ENCODE data around the gene ITGAD.
"Not testable (repeated sequence)": the region's sequence is repeated elsewhere in the genome, so short reads cannot be mapped to it uniquely, and the experiment has no call there.

Gene ITGAD

GRCh38 chr16:31403590-31404352, 10.6 kb downstream of the ITGAD start:
- no peak for DNase-seq

- DNase-seq, result no peak
Measured at GRCh38 chr16:31404353-31405064, 11.4 kb downstream of the ITGAD start.

GRCh38 chr16:31407406-31407805, 14.3 kb downstream of the ITGAD start:
- DNase-seq, result no peak

GRCh38 chr16:31409433-31409832, 16.3 kb downstream of the ITGAD start:
- no peak for DNase-seq

GRCh38 chr16:31410082-31410481, 16.9 kb downstream of the ITGAD start:
- no peak for DNase-seq

- no peak for DNase-seq
Measured at GRCh38 chr16:31411024-31411844, 18.1 kb downstream of the ITGAD start.

- DNase-seq, result no peak
Measured at GRCh38 chr16:31412750-31413149, 19.6 kb downstream of the ITGAD start.

GRCh38 chr16:31413381-31413780, 20.2 kb downstream of the ITGAD start:
- DNase-seq, result no peak

- no peak for DNase-seq
Measured at GRCh38 chr16:31413943-31414342, 20.8 kb downstream of the ITGAD start.

GRCh38 chr16:31414706-31415105, 21.6 kb downstream of the ITGAD start:
- DNase-seq, result no peak

- no peak for DNase-seq
Measured at GRCh38 chr16:31416371-31416770, 23.2 kb downstream of the ITGAD start.

GRCh38 chr16:31417036-31417435, 23.9 kb downstream of the ITGAD start:
- DNase-seq, result not testable (repeated sequence)

GRCh38 chr16:31417916-31418315, 24.8 kb downstream of the ITGAD start:
- DNase-seq, result no peak

- DNase-seq, result no peak
Measured at GRCh38 chr16:31420037-31420436, 26.9 kb downstream of the ITGAD start.

- no peak for DNase-seq
Measured at GRCh38 chr16:31421587-31421986, 28.5 kb downstream of the ITGAD start.

GRCh38 chr16:31423241-31423640, 30.1 kb downstream of the ITGAD start:
- no peak for DNase-seq

- DNase-seq, result no peak
Measured at GRCh38 chr16:31423801-31424200, 30.7 kb downstream of the ITGAD start.

- DNase-seq, result peak in 12 of 14 donors; percentile 8 to 71 (median 32)
Measured at GRCh38 chr16:31427441-31428278, 34.5 kb downstream of the ITGAD start.

GRCh38 chr16:31428279-31428597, 35.1 kb downstream of the ITGAD start, which contains the start of gene COX6A2:
TSS of gene COX6A2 (minus strand) at chr16:31428360. CDS start at chr16:31428325, 35 bp downstream.
- peak in 1 of 14 donors; percentile 46 for DNase-seq

GRCh38 chr16:31428638-31429247, 35.6 kb downstream of the ITGAD start:
- peak in 1 of 14 donors; percentile 46 for DNase-seq

- peak in 1 of 14 donors; percentile 52 for DNase-seq
Measured at GRCh38 chr16:31429314-31429713, 36.2 kb downstream of the ITGAD start.

GRCh38 chr16:31429796-31430195, 36.7 kb downstream of the ITGAD start:
- no peak for DNase-seq
